GM12878 (cell line): ENCODE results near the gene SLC39A13. TPM values are rescaled to one million over a fixed set of nuclear protein-coding genes. Genes with fewer than 3 reads are reported as not detected.

Experiments
- ATAC-seq: fragments of 200-7000 bp; cut with Tn5 transposase; 3 replicates; pipeline ENCODE4 v1.9.1; 2020; ENCODE audit warnings: mild to moderate bottlenecking, moderate library complexity
- BruUV-seq: library from RNA; stranded (reverse); fragments of 400-500 nt; replicated peaks from 2 replicates; lab custom pipeline; 2021; lab: Mats Ljungman, UMichigan
- CTCF ChIA-PET: fragments of 300-600 bp; sonication (Branson Sonifier 250); formaldehyde crosslinking; extraction: SDS; loops from one replicate; lab custom pipeline; 2021; ENCODE audit warnings: inconsistent platforms; lab: Yijun Ruan, JAX
- POLR2A ChIA-PET: fragments of 350-600 bp; formaldehyde crosslinking; extraction: SDS; loops from one replicate; lab custom pipeline; 2021; ENCODE audit warnings: inconsistent platforms; lab: Charles Lee
- RAD21 ChIA-PET: fragments of 300-600 bp; sonication (Branson Sonifier 250); formaldehyde crosslinking; loops from one replicate; lab custom pipeline; 2023; ENCODE audit warnings: antibody characterized with exemption; ENCODE audit not compliant: unreplicated experiment; lab: Charles Lee
- SMC1A ChIA-PET: fragments of 300-600 bp; sonication (Branson Sonifier 250); formaldehyde crosslinking; loops from one replicate; lab custom pipeline; 2023; ENCODE audit not compliant: unreplicated experiment, uncharacterized antibody; lab: Charles Lee
- DNase-seq: peaks from one replicate; pipeline ENCODE4 v3.0.0-alpha.2; 2011; ENCODE audit warnings: low read depth, low spot score
- FAIRE-seq: peaks from 3 replicates; lab custom pipeline; 2011; peaks lifted over from hg19 to GRCh38; lab: Jason Lieb, UNC
- H2AFZ ChIP-seq: 2 replicates; pipeline ENCODE4 v1.6.0; 2011; ENCODE audit warnings: low read depth, low read length, control low read depth; ENCODE audit not compliant: control insufficient read depth
- H3K27ac ChIP-seq: 2 replicates; pipeline ENCODE4 v1.5.1; 2011; ENCODE audit warnings: control low read depth; ENCODE audit not compliant: control insufficient read depth, insufficient read depth
- H3K27me3 ChIP-seq, 2 experiments: replicated peaks in 1 of 2; 2 replicates each; pipeline versions ENCODE4 v1.6.0 to v1.6.1; 2011; ENCODE audit warnings: low read length in 1 of 2; ENCODE audit not compliant: control insufficient read depth in 2 of 2, insufficient read depth in 2 of 2
- H3K36me3 ChIP-seq, 2 experiments: 2 replicates each; pipeline ENCODE4 v1.5.1; 2011; ENCODE audit warnings: low read length in 1 of 2; ENCODE audit not compliant: control insufficient read depth in 2 of 2, insufficient read depth in 2 of 2
- H3K4me1 ChIP-seq: 2 replicates; pipeline ENCODE4 v1.6.1; 2011; ENCODE audit warnings: mild to moderate bottlenecking, low read length, moderate library complexity, mixed read lengths; ENCODE audit not compliant: control insufficient read depth, insufficient read depth
- H3K4me2 ChIP-seq: 2 replicates; pipeline ENCODE4 v1.6.0; 2011; ENCODE audit warnings: control low read depth; ENCODE audit not compliant: control insufficient read depth, insufficient read depth
- H3K4me3 ChIP-seq: fragments of 200-600 bp; sonication (generic); 2 replicates; pipeline ENCODE4 v1.5.1; 2016
- H3K79me2 ChIP-seq: 2 replicates; pipeline ENCODE4 v1.6.0; 2011; ENCODE audit warnings: low read length; ENCODE audit not compliant: control insufficient read depth, insufficient read depth
- H3K9ac ChIP-seq: 2 replicates; pipeline ENCODE4 v1.8.0; 2011; ENCODE audit warnings: low read length, control low read depth, mixed read lengths; ENCODE audit not compliant: control insufficient read depth, insufficient read depth
- H3K9me3 ChIP-seq: replicated peaks from 3 replicates; pipeline ENCODE4 v1.5.1; 2011; ENCODE audit warnings: mild to moderate bottlenecking, low read length; ENCODE audit not compliant: control insufficient read depth, insufficient read depth
- H4K20me1 ChIP-seq: 2 replicates; pipeline ENCODE4 v1.6.0; 2011; ENCODE audit not compliant: control insufficient read depth, insufficient read depth
- CHD4 ChIP-seq: fragments of 200-600 bp; sonication (generic); IDR thresholded peaks from 2 replicates; pipeline ENCODE4 v1.6.1; 2016; ENCODE audit warnings: mild to moderate bottlenecking
- FOS ChIP-seq: IDR thresholded peaks from 3 replicates; pipeline ENCODE4 v1.6.1; 2011; ENCODE audit warnings: borderline replicate concordance; ENCODE audit not compliant: insufficient read length; ENCODE audit errors: extremely low read depth
- HDAC2 ChIP-seq: fragments of 200-600 bp; sonication (generic); IDR thresholded peaks from 2 replicates; pipeline ENCODE4 v1.6.1; 2017
- HDAC6 ChIP-seq: fragments of 200-600 bp; sonication (generic); IDR thresholded peaks from one replicate; pipeline ENCODE4 v1.8.0; 2017; ENCODE audit warnings: antibody characterized with exemption; ENCODE audit not compliant: unreplicated experiment
- IRF5 ChIP-seq: fragments of 450-650 bp; IDR thresholded peaks from 2 replicates; pipeline ENCODE4 v1.6.1; 2017; ENCODE audit warnings: borderline replicate concordance
- MAX ChIP-seq: IDR thresholded peaks from 2 replicates; pipeline ENCODE4 v1.6.1; 2012; ENCODE audit warnings: low read depth, low read length, improper control_type of control experiment
- NBN ChIP-seq: fragments of 450-650 bp; IDR thresholded peaks from 2 replicates; pipeline ENCODE4 v1.6.1; 2016
- NFIC ChIP-seq: IDR thresholded peaks from 2 replicates; pipeline ENCODE4 v1.6.1; 2012; ENCODE audit warnings: low read depth, mild to moderate bottlenecking, inconsistent platforms, low read length, moderate library complexity
- NFYB ChIP-seq: IDR thresholded peaks from 2 replicates; pipeline ENCODE4 v1.6.1; 2011; ENCODE audit warnings: low read depth, mild to moderate bottlenecking, low read length, improper control_type of control experiment, moderate library complexity; ENCODE audit not compliant: insufficient read depth
- PKNOX1 ChIP-seq: fragments of 450-650 bp; IDR thresholded peaks from 2 replicates; pipeline ENCODE4 v1.6.1; 2016; ENCODE audit warnings: mild to moderate bottlenecking
- PML ChIP-seq: IDR thresholded peaks from 2 replicates; pipeline ENCODE4 v1.6.1; 2012; ENCODE audit warnings: low read length, inconsistent platforms
- RELB ChIP-seq: fragments of 450-650 bp; IDR thresholded peaks from 2 replicates; pipeline ENCODE4 v1.6.1; 2017; ENCODE audit warnings: low read depth, mild to moderate bottlenecking, moderate library complexity
- SMAD5 ChIP-seq: IDR thresholded peaks from 2 replicates; pipeline ENCODE4 v1.6.1; 2016; ENCODE audit warnings: antibody characterized with exemption, low read depth
- STAT1 ChIP-seq: fragments of 450-650 bp; conservative IDR thresholded peaks from 2 replicates; pipeline ENCODE4 v1.6.1; 2014; ENCODE audit warnings: antibody characterized with exemption, mild to moderate bottlenecking
- TBL1XR1 ChIP-seq: IDR thresholded peaks from 2 replicates; pipeline ENCODE4 v1.6.1; 2012; ENCODE audit warnings: low read depth, low read length, improper control_type of control experiment
- TCF7 ChIP-seq: IDR thresholded peaks from 2 replicates; pipeline ENCODE4 v1.6.1; 2014; ENCODE audit warnings: antibody characterized with exemption, borderline replicate concordance
- WGBS: methylation state at CpG from one replicate; pipeline ENCODE4 v1.1.6; 2016; ENCODE audit warnings: low lambda C conversion rate; ENCODE audit not compliant: insufficient replicate concordance, insufficient coverage; ENCODE audit errors: missing lambda C conversion rate; 5-methylcytosine and 5-hydroxymethylcytosine counted together
- in situ Hi-C: fragments of 300-500 bp; cut with MboI; formaldehyde crosslinking; loops from 9 replicates; pipeline ENCODE4 v1.14.3; 2018; ENCODE audit warnings: mixed read lengths
- intact Hi-C: fragments of 100-400 bp; cut with micrococcal nuclease; formaldehyde crosslinking; loops from one replicate; pipeline ENCODE4 v1.14.2; 2022; ENCODE audit not compliant: unreplicated experiment
- polyA plus RNA-seq, 11 experiments: library from polyadenylated mRNA; depleted of rRNA in 4 of 11; unstranded in 6 of 11; stranded (reverse) in 5 of 11; fragments of >200 nt; fragmentation: Nextera tagmentation in 4 of 11; fragmentation: Illumina TruSeq in 1 of 11; extraction: Ambion mirVana in 4 of 11; extraction: Trizol in 1 of 11; gene quantifications; 1 replicate in 1 of 11; 2 replicates in 10 of 11; pipeline versions ENCODE4 v1.2.1 to v1.2.3, GENCODE V29; 2011 to 2016; ENCODE audit warnings: inconsistent platforms in 2 of 11, missing spikeins in 2 of 11, low read depth in 1 of 11
- total RNA-seq, 4 experiments: library from RNA; depleted of rRNA in 3 of 4; stranded (reverse); fragments of >200 nt in 3 of 4; fragmentation: Illumina TruSeq in 1 of 4; extraction: Trizol in 1 of 4; gene quantifications; 2 replicates each; pipeline versions ENCODE4 v1.2.1 to v1.2.3, GENCODE V29; 2013 to 2021

Gene SLC39A13
- total and polyA plus RNA-seq, 10 of the 15 experiments (the other 5 are each of a cell fraction or from before 2014, with no cell fraction given) = 0.23 to 19.8 (median 6.3) TPM

GRCh38 chr11:47398011-47398410, 10.4 kb upstream of the SLC39A13 start:
- ChIA-PET SMC1A (interaction anchor here (0.8 to 3.1 kb wide), 2 partner anchors 10 to 24 kb away, joined by 3 to 15 read pairs; no protein-coding TSS in a partner anchor), POLR2A (interaction anchor here (3.2 to 6.8 kb wide), 3 partner anchors 8 to 25 kb away, joined by 21 to 57 read pairs (median 42); partner anchors contain the start of gene SPI1)
- WGBS = 97% methylated on average over 3 of the region's 3 CpGs
- in situ Hi-C loops = no loop called here
- H3K27ac ChIP-seq = no peak overlapping the region
- no peaks in the 10 kb centered on the region; the same call in 1 of the 2 replicates for H3K79me2 ChIP-seq
- H3K36me3 ChIP-seq = no peaks in the 10 kb centered on the region; a peak in 1 of 4 replicates
- BruUV-seq = no TSS peak
- no peak for ATAC-seq
- no peaks in the 10 kb centered on the region for H3K9me3 ChIP-seq
- TF ChIP-seq HDAC6 = no peak
- no peak for TF ChIP-seq IRF5
- no peak for TF ChIP-seq SMAD5
- no peak for TF ChIP-seq STAT1
- TF ChIP-seq NFYB = no peak
- TF ChIP-seq RELB = no peak
- TF ChIP-seq TCF7 = no peak
- TF ChIP-seq TBL1XR1 = no peak
- TF ChIP-seq HDAC2 = no peak
- TF ChIP-seq NBN = no peak
- no peak for TF ChIP-seq PML
- no peak for TF ChIP-seq PKNOX1
- no peak for TF ChIP-seq NFIC
- no peak for TF ChIP-seq MAX
- TF ChIP-seq CHD4 = no peak
- no peak for TF ChIP-seq FOS
- TF ChIP-seq, all 136 proteins: peak for 0
- Histone ChIP-seq H3K27me3 (no peaks in the 10 kb centered on the region), H2AFZ (no peak overlapping the region), H3K4me2 (no peak overlapping the region), H3K4me3 (no peak overlapping the region), H3K4me1 (peaks cover 50% of the 10 kb centered on the region), H4K20me1 (no peaks in the 10 kb centered on the region), H3K9ac (no peak overlapping the region)
- no peak for DNase-seq
- RAD21 ChIA-PET = interaction anchor here (3.3 kb wide), 1 partner anchor 20 kb away, joined by 31 read pairs; the partner anchor contains the start of gene SPI1
- CTCF ChIA-PET = interaction anchor here (8.1 kb wide), 1 partner anchor 25 kb away, joined by 73 read pairs; no protein-coding TSS in a partner anchor
- intact Hi-C loops = no loop called here
- no peak for FAIRE-seq
